Esophagus squamous epithelium (tissue), 4 donors: Measurements from ENCODE around the gene ERICH6.

Experiments
- CTCF ChIP-seq, 6 experiments: fragments of 450-650 bp in 4 of 6; fragments of 200-600 bp in 2 of 6; sonication (generic) in 2 of 6; IDR thresholded peaks; one replicate each; pipeline ENCODE4 v1.5.1; 2016 to 2019; ENCODE audit warnings: antibody characterized with exemption in 6 of 6, mild to moderate bottlenecking in 4 of 6, moderate library complexity in 4 of 6
- POLR2A ChIP-seq, 4 donors: fragments of 450-650 bp; IDR thresholded peaks; one replicate each; pipeline ENCODE4 v1.6.1; 2017; ENCODE audit warnings: antibody characterized with exemption in 4 of 4, mild to moderate bottlenecking in 4 of 4, moderate library complexity in 3 of 4

DNA sequence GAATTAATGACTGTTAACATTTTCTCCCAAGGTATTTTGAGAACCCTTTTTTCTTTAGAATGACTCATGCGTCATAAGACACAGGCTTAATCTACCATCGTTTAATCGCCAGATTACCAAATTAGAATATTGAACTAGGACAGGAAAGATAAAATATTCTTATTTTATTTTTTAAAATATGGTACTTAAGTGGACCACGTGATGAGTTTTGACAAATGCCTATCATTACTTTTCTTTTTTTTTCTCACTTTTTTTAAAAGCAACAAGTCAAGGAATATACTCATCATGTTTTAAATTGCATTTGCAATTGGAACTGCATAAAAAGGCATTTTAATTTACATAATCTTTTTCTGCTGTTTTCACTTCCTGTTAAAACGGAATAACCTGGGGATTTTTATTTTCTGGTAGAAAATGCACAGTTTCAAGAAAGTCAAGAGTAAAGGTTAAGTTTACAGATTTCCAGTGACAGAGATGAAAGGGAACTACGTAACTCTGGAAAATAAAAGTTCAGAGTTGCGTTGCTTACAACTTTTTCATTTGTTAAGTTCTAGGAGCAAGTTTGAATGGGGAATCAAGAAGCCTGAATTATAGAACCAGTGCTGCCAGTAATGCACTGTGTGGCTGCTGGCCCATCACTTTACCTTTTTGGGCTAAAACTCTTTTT lies 35.6 kb upstream of the ERICH6 start:
- TF ChIP-seq POLR2A (IDR thresholded peaks at IDR 0.05) (no peak), CTCF (IDR thresholded peaks at IDR 0.05) (no peak)
